Endothelial cell of umbilical vein (primary cell): Measurements from ENCODE around the gene MBD3. TPM values are rescaled to one million over a fixed set of nuclear protein-coding genes. Genes with fewer than 3 reads are reported as not detected.

Source experiments
- BruUV-seq: library from RNA; stranded (reverse); fragments of 400-500 nt; replicated peaks from 2 replicates; lab custom pipeline; 2021; lab: Mats Ljungman, UMichigan
- CTCF ChIA-PET: fragments of 300-600, 350-600 bp; sonication (Branson Sonifier 250); formaldehyde crosslinking; loops from one replicate; lab custom pipeline; 2021; ENCODE audit warnings: antibody characterized with exemption, inconsistent platforms; lab: Charles Lee
- POLR2A ChIA-PET: fragments of 300-600, 350-600 bp; sonication (Branson Sonifier 250); formaldehyde crosslinking; loops from one replicate; lab custom pipeline; 2021; ENCODE audit warnings: antibody characterized with exemption, inconsistent platforms; lab: Charles Lee
- DNase-seq: peaks from one replicate; pipeline ENCODE4 v3.0.0-alpha.2; 2011; ENCODE audit warnings: low read depth, low spot score
- FAIRE-seq: peaks from 2 replicates; lab custom pipeline; 2011; peaks lifted over from hg19 to GRCh38; lab: Jason Lieb, UNC
- H2AFZ ChIP-seq: 2 replicates; pipeline ENCODE4 v1.6.0; 2012; ENCODE audit warnings: low read depth, low read length, control low read depth, inconsistent platforms
- H3K27ac ChIP-seq: 2 replicates; pipeline ENCODE4 v1.5.1; 2011; ENCODE audit warnings: low read depth, mild to moderate bottlenecking, control low read depth, low read length, moderate library complexity; ENCODE audit not compliant: insufficient read depth
- H3K27me3 ChIP-seq, 2 experiments: 2 replicates each; pipeline versions ENCODE4 v1.6.0 to v1.6.1; 2011; ENCODE audit warnings: low read length in 2 of 2, mixed read lengths in 1 of 2; ENCODE audit not compliant: control insufficient read depth in 2 of 2, insufficient read depth in 2 of 2
- H3K36me3 ChIP-seq, 2 experiments: 2 replicates in 1 of 2; 3 replicates in 1 of 2; pipeline ENCODE4 v1.5.1; 2011; ENCODE audit warnings: low read length in 2 of 2, mild to moderate bottlenecking in 1 of 2, moderate library complexity in 1 of 2; ENCODE audit not compliant: control insufficient read depth in 2 of 2, insufficient read depth in 2 of 2; ENCODE audit errors: extremely low read depth in 1 of 2
- H3K4me1 ChIP-seq: 3 replicates; pipeline ENCODE4 v1.5.1; 2011; ENCODE audit warnings: mild to moderate bottlenecking, low read length; ENCODE audit not compliant: control insufficient read depth, insufficient read depth; ENCODE audit errors: extremely low read depth
- H3K4me2 ChIP-seq: 2 replicates; pipeline ENCODE4 v1.6.1; 2011; ENCODE audit warnings: low read length, control low read depth, mixed read lengths; ENCODE audit not compliant: insufficient read depth
- H3K4me3 ChIP-seq, 3 experiments: fragments of 200-600 bp in 1 of 3; sonication (generic), shearing (Covaris generic) in 1 of 3; replicated peaks in 1 of 3; 2 replicates each; pipeline ENCODE4 v1.5.1; 2011 to 2016; ENCODE audit warnings: control low read depth in 3 of 3, low read length in 3 of 3, mild to moderate bottlenecking in 2 of 3, inconsistent platforms in 1 of 3, low read depth in 1 of 3, moderate library complexity in 1 of 3; ENCODE audit not compliant: insufficient read depth in 1 of 3
- H3K79me2 ChIP-seq: 2 replicates; pipeline ENCODE4 v1.6.0; 2012; ENCODE audit warnings: low read length, inconsistent platforms; ENCODE audit not compliant: control insufficient read depth, insufficient read depth
- H3K9ac ChIP-seq: replicated peaks from 2 replicates; pipeline ENCODE3; 2011; ENCODE audit warnings: low read length, control low read depth; ENCODE audit not compliant: insufficient read depth; ENCODE audit errors: extremely low read depth
- H3K9me1 ChIP-seq: replicated peaks from 3 replicates; pipeline ENCODE4 v1.6.0; 2011; ENCODE audit warnings: mild to moderate bottlenecking, low read length; ENCODE audit not compliant: control insufficient read depth, insufficient read depth; ENCODE audit errors: extremely low read depth
- H3K9me3 ChIP-seq: replicated peaks from 2 replicates; pipeline ENCODE4 v1.5.1; 2012; ENCODE audit warnings: low read length, inconsistent platforms; ENCODE audit not compliant: control insufficient read depth, insufficient read depth
- H4K20me1 ChIP-seq: replicated peaks from 2 replicates; pipeline ENCODE3; 2011; ENCODE audit warnings: mild to moderate bottlenecking, low read length; ENCODE audit not compliant: control insufficient read depth, insufficient read depth; ENCODE audit errors: extremely low read depth
- CTCF ChIP-seq, 2 donors: IDR thresholded peaks; 1 replicate in 1 of 2; 2 replicates in 1 of 2; pipeline ENCODE4 v1.5.1; 2011; ENCODE audit warnings: low read length in 2 of 2, mild to moderate bottlenecking in 2 of 2, moderate library complexity in 2 of 2, control low read depth in 1 of 2, inconsistent platforms in 1 of 2, low read depth in 1 of 2; ENCODE audit not compliant: insufficient read depth in 1 of 2; ENCODE audit errors: extremely low read depth in 1 of 2
- EZH2 ChIP-seq: IDR thresholded peaks from 2 replicates; pipeline ENCODE4 v1.6.1; 2012; ENCODE audit warnings: borderline replicate concordance, low read depth, mild to moderate bottlenecking, moderate library complexity, low read length, inconsistent platforms; ENCODE audit not compliant: severe bottlenecking
- FOS ChIP-seq: IDR thresholded peaks from 2 replicates; pipeline ENCODE4 v1.6.1; 2011; ENCODE audit warnings: mild to moderate bottlenecking, low read length, moderate library complexity, borderline replicate concordance; ENCODE audit not compliant: insufficient read depth
- GATA2 ChIP-seq: IDR thresholded peaks from 2 replicates; pipeline ENCODE4 v1.7.0; 2011; ENCODE audit warnings: low read depth, mild to moderate bottlenecking, moderate library complexity, mixed read lengths, low read length; ENCODE audit not compliant: insufficient read length, insufficient read depth
- JUN ChIP-seq: IDR thresholded peaks from 2 replicates; pipeline ENCODE4 v1.6.1; 2011; ENCODE audit warnings: borderline replicate concordance, low read depth; ENCODE audit not compliant: insufficient read length, insufficient read depth
- MAX ChIP-seq: IDR thresholded peaks from 2 replicates; pipeline ENCODE4 v1.6.1; 2011; ENCODE audit not compliant: insufficient read depth, insufficient read length
- MYC ChIP-seq: IDR thresholded peaks from one replicate; pipeline ENCODE4 v1.6.1; 2011; ENCODE audit warnings: mild to moderate bottlenecking, low read depth, low read length
- POLR2A ChIP-seq: IDR thresholded peaks from 2 replicates; pipeline ENCODE4 v1.6.1; 2012; ENCODE audit warnings: low read depth, mild to moderate bottlenecking, control low read depth, low read length
- POLR2AphosphoS5 ChIP-seq: IDR thresholded peaks from 2 replicates; pipeline ENCODE4 v1.6.1; 2012; ENCODE audit warnings: low read depth, mild to moderate bottlenecking, control low read depth, low read length, moderate library complexity; ENCODE audit not compliant: insufficient read depth
- dilution Hi-C: fragments of 300-500 bp; cut with MboI; formaldehyde crosslinking; loops from one replicate; pipeline ENCODE4 v1.15.0; 2019; ENCODE audit warnings: low sequenced_read_pairs; ENCODE audit not compliant: extremely low pct_ligation_motif_present
- intact Hi-C: fragments of 100-400 bp; cut with micrococcal nuclease; formaldehyde crosslinking; loops from one replicate; pipeline ENCODE4 v1.10.0; 2022
- polyA plus RNA-seq, 4 experiments: library from polyadenylated mRNA; depleted of rRNA in 3 of 4; stranded (reverse) in 3 of 4; unstranded in 1 of 4; fragments of >200 nt; gene quantifications; 2 replicates each; pipeline versions ENCODE4 v1.2.1 to v1.2.3, GENCODE V29; 2011 to 2012; ENCODE audit warnings: missing spikeins in 1 of 4
- total RNA-seq: library from RNA; stranded (reverse); gene quantifications from 2 replicates; pipeline ENCODE4 v1.2.3, GENCODE V29; 2021

Gene MBD3
- total and polyA plus RNA-seq, 2 donors (not counting 3 experiments of a cell fraction or from before 2014, with no cell fraction given): 96.8 to 120 TPM

- CTCF ChIA-PET: no interaction called here
- Histone ChIP-seq H3K9me3 (no peaks in the 10 kb centered on the region), H3K4me3 (no peak overlapping the region), H2AFZ (no peak overlapping the region), H3K4me2 (no peak overlapping the region), H4K20me1 (no peaks in the 10 kb centered on the region), H3K36me3 (peaks cover 25 to 49% of the 10 kb centered on the region in 2 experiments), H3K27me3 (no peaks in the 10 kb centered on the region), H3K4me1 (no peaks in the 10 kb centered on the region), H3K9ac (no peak overlapping the region), H3K79me2 (peaks cover 2% of the 10 kb centered on the region), H3K27ac (no peak overlapping the region), H3K9me1 (no peaks in the 10 kb centered on the region)
- POLR2A ChIA-PET: no interaction called here
- dilution Hi-C loops: no loop called here
- TF ChIP-seq MYC: no peak
- no peak for TF ChIP-seq EZH2
- DNase-seq (no peak), FAIRE-seq (no peak)
- intact Hi-C loops: loop anchor here (5.0 kb wide), 1 partner anchor 147 kb away; no protein-coding TSS in a partner anchor
- no TSS peak for BruUV-seq
Observed at GRCh38 chr19:1620502-1620901, 27.8 kb upstream of the MBD3 start.

GRCh38 chr19:1619703-1620102 is 27.0 kb upstream of the MBD3 start:
- no peaks in the 10 kb centered on the region for H3K9me1 ChIP-seq
- FAIRE-seq: no peak
- POLR2A ChIA-PET: no interaction called here
- no peak overlapping the region for H3K4me2 ChIP-seq
- BruUV-seq: no TSS peak
- H3K9ac ChIP-seq: no peak overlapping the region
- no peaks in the 10 kb centered on the region for H3K9me3 ChIP-seq
- dilution Hi-C loops: no loop called here
- H3K27ac ChIP-seq: no peak overlapping the region
- H3K79me2 ChIP-seq: peaks cover 2% of the 10 kb centered on the region
- peaks cover 22 to 52% of the 10 kb centered on the region in 2 experiments for H3K36me3 ChIP-seq
- intact Hi-C loops: loop anchor here (5.0 kb wide), 1 partner anchor 148 kb away; no protein-coding TSS in a partner anchor
- no peaks in the 10 kb centered on the region for H3K4me1 ChIP-seq
- H3K4me3 ChIP-seq: no peak overlapping the region
- H3K27me3 ChIP-seq: no peaks in the 10 kb centered on the region
- no peak overlapping the region for H2AFZ ChIP-seq
- CTCF ChIA-PET: interaction anchor here (1.0 kb wide), 1 partner anchor 74 kb away, joined by 3 read pairs; no protein-coding TSS in a partner anchor
- no peak for DNase-seq
- H4K20me1 ChIP-seq: no peaks in the 10 kb centered on the region
- TF ChIP-seq EZH2 (no peak), GATA2 (no peak), MAX (no peak), CTCF (IDR thresholded peaks at IDR 0.05; ENCODE audit: extremely low read depth in 1 of 2, insufficient read depth in 1 of 2, low read depth in 1 of 2, low read length in 2 of 2) (no peak), POLR2AphosphoS5 (no peak), JUN (no peak), POLR2A (no peak), FOS (no peak), MYC (no peak)
